Hematopoietic multipotent progenitor cell (in vitro differentiated cells): Measurements from ENCODE around the gene LRP5. TPM values are rescaled to one million over a fixed set of nuclear protein-coding genes. Genes with fewer than 3 reads are reported as not detected.

Experiments used
- DNase-seq, 3 donors: peaks; one replicate each; pipeline ENCODE4 v3.0.0-alpha.2; 2011 to 2015; ENCODE audit warnings: low read depth in 2 of 3, low spot score in 2 of 3
- total RNA-seq: library from RNA; depleted of rRNA; stranded (reverse); fragments of >200 nt; gene quantifications from one replicate; pipeline ENCODE4 v1.2.3, GENCODE V29; 2012

The LRP5 gene
- 70.0 TPM for total RNA-seq

DNA sequence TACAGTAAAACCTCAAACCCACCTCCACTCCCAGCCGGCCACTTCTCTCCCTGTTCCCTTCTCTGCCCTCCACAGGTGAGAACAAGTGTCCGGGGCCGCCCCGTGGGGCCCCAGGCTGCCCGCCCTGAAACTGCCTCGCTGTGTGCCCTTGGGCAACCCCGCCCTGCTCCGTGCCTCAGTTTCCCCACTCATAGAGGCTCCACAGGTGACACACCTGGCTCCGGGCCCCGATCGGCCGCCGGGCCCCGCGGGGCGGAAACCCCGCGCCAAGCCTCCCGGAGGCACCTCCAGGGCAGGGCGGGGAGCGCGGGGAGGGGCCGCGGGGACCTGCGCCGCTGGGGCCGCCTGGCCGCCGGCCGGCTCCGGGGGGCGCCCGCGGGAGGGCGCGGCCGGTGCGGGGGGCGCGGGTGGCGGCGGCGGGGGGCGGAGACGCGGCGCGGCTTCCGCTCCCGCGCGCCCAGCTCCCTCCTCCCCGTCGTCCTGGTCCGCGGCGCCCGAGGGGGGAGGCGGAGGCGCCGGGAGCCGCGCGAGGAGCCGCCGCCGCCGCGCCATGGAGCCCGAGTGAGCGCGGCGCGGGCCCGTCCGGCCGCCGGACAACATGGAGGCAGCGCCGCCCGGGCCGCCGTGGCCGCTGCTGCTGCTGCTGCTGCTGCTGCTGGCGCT lies at the start of gene LRP5:
Gene LRP5, plus strand, starts transcription at position 475 of the 663 bp plus-strand sequence. Its CDS starts 124 bp downstream, at position 599.
- DNase-seq, result peak in 2 of 3 donors; percentile 46 to 47

DNA sequence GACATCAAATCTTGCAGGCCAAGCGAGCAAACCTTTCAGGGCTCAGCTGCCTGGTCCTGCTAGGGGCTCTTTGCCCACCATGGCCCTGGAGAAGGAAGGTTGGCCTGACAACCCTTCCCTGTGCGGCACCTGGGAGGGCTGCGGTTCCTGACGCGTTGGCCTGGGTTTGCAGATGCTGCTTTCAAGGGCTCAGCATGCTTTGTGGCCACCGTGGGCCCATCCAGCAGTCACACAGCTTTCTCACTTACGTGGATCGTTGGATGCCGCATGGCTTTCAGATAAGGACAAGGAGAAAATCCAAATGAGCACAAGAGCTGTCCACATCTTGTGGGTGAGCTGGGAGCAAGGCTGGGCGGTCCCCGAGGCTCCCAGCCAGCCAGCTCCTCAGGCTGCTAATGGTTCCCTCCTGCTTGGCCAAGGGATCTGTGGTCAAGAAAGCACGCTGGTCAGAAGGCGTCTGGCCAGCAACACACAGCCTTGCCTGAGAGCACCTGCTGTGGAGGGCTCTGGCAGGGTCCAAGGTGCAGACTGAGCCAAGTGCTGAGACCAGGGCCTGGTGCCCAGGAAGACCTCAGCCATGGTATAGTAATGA lies 48.9 kb upstream of the LRP5 start:
- no peak for DNase-seq

DNA sequence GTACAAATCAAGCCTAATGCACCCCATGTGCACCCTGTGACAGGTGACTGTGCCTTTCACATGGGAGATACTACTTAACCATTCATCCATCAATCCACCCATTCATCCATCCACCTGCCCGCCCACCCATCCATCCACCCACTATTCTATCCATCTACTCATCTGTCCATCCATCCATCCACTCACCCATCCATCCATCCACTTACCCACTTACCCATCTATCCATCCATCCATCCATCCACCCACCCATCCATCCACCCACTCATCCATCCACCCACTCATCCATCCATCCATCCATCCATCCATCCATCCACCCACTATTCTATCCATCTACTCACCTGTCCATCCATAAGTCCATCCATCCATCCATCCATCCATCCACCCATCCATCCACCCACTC lies 48.1 kb upstream of the LRP5 start:
- DNase-seq, result no peak

DNA sequence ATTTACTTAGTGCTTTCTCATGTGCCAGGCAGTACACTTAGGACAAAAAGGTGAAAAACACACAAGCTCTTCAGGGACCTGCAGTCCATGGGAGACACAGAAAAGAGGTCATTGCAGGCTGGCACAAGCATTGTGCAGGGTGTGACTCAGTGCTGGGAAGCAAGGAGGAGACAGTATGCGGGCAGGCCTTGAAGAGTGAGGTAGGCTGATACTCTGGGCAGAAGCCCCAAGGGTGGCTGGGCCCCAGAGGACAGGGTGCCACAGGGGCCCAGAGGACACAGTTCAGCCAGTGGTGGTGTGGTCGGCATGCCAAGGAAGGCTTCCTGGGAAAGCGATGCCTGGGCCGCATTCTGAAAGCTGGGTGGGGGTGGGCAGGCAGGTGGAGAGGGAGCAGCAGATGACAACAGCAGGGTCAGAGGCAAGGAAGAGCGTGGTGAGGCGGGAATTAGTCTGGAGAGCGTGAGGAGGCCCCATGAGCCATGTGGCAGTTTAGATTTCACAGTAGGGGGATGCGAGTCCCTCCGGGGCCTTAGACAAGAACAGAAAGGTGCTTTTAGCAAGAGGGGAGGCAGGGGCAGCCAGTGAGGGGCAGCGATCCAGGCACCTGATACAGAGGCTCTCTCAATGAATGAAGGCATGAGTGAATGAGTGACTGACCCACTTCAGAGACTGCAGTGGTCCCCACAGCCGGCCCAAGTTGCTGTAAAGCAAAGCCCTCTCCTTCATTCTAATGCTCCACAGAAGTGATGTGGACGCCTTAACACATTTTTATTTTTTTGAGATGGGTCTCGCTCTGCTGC lies 47.5 kb upstream of the LRP5 start:
- no peak for DNase-seq

DNA sequence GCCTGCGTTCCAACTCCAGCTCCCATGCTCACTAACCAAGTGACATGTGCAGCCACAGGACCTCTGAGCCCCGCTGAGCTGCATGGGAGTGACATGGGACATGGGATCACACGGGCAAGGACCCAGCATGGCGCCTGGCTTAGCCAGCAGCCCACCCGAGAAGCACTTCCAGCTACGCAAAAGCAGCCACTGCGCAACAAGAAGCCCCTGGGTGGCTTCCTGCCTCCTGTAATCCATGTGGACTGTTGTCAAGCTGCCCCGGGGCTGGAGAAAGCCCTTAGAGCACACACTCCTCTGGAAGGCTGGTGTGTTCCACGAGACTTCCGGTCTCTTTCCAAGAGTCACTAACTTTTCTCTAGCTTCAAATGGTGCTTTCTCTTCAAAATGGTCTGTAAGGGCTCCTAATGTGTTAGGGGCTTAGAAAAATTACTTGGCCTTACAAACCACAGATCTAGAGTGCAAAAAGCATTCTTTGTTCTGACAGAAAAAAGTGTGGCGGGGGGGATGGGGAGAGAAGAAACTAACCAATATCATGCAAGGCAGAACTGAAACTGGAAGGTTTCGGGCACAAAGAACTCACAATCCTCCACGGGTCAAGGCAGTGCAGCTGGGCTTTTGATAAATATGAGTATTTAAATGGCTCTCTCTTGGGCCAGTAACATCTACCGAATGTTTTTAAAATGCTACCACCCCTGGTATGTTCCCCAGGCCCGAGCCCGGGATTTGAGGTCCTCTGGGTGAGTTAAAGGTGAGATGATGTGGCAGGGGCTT lies 46.1 kb upstream of the LRP5 start:
- DNase-seq, result no peak

DNA sequence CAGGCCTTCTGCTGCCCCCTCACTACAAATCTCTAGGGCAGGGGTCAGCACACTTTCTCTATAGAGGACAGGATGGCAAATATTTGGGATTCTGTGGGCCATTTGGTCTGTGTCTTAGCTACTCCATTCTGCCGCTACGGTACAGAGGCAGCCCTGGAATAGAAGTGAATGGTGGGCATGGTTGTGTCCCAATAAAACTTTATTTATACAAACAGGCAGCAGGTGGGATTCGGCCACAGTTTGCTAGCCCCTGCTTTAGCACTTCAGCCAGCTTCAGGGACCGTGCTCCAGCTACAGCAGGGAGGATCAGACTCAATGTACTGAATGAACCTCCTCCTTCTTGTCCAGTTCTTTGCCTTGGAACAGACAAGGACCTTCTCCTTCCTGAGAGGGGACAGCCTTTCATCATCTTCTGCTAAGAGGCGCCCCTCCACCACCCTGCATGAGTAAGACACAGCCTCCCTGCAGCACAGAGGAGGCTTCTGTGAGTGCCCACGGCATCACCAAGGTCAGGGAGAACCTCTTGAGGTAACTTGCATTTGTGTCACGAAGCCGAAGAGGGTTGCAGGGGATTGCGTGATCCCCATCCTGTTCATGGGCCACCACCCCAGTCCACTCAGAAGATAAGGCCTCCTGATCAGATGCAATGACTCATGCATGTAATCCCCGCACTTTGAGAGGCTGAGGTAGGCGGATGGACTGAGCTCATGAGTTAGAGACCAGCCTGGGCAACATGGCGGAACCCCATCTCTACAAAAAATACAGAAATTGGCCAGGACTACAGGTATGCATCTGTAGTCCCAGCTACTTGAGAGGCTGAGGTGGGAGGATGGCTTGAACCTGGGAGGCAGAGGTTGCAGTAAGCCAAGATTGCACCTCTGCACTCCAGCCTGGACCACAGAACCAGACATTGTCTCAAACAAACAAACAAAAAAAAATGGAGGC lies 45.2 kb upstream of the LRP5 start:
- DNase-seq, result no peak

DNA sequence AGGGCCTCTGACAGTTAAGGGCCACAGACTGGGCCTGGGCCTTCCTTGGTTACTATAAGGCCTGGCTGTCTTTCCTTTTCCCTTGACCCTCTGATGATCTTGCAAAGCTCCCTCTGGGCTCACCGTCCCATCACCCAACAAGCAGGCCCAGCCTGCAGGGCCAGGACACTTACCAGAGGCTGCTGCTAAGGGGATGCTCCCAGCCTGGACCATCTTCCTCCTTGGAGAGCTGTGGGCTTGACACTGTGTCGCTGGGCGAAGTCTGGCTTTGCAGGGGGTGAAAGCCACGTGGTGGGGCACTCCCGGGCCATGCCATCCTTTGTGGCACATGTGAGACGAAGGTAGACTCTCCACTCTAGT lies 44.5 kb upstream of the LRP5 start:
- no peak for DNase-seq

DNA sequence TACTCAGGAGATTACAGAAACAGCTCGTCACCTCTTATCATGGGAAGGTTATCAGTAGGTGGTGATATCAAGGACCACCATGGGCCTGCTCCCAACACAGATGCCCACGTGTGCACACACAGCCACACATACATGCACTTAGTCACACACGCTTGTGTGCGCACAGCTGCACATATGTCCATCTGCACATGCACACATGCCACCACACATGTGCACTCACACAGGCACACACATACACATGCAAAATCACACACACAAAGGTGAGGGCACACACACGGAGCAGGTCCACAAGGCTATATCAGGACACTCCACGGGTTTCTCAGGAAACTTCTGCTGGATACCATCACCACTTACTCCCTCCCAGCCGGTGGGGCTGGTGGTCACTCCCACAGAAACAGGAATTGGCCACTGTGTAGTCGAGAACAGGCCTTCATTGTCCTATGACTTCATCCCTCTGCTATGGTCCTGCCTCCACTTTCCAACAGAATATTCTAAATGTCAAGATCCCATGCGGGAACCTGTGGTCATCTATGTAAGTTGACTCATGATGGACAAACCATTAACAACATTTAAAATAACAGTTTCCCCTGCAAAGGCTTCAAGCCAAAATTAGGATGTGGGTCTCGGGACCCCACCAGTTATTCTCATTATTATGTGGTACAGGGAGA lies 42.8 kb upstream of the LRP5 start:
- no peak for DNase-seq

DNA sequence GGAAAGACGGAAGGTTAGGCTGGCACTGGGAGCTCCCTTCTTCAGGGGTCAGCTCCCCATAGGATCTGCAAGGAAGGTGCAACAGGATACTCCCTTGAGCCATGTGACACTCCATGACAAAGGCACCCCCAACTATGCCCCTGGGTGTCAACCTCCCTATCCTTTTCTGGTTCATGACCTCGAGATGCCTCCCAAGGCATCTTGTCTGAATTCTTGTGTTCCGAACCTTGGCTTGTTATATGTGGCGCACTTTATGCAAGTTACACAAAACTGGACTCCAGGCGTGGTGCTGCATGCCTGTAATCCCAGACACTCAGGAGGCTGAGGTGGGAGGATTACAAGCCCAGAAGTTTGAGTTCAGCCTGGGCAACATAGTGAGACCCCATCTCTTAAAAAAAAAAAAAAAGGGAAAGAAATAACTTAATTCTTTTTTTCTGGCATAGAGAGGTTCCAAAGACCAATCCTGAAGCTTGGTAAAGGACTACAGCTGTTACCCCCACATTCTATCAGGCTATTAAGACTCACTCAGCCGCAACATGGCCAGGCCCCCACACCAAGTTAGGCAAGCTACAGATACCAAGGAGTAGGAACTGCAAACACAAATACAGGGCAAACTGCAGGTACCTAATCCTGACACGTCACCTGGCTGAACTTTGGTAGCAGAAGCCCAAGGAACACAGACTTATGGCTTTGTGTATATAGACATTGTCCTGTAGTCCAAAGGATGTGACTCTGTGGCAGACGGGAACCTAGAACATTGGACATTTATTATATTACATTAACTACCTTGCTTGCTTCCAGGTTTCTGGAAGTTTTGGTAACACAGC lies 42.0 kb upstream of the LRP5 start:
- DNase-seq, result no peak

DNA sequence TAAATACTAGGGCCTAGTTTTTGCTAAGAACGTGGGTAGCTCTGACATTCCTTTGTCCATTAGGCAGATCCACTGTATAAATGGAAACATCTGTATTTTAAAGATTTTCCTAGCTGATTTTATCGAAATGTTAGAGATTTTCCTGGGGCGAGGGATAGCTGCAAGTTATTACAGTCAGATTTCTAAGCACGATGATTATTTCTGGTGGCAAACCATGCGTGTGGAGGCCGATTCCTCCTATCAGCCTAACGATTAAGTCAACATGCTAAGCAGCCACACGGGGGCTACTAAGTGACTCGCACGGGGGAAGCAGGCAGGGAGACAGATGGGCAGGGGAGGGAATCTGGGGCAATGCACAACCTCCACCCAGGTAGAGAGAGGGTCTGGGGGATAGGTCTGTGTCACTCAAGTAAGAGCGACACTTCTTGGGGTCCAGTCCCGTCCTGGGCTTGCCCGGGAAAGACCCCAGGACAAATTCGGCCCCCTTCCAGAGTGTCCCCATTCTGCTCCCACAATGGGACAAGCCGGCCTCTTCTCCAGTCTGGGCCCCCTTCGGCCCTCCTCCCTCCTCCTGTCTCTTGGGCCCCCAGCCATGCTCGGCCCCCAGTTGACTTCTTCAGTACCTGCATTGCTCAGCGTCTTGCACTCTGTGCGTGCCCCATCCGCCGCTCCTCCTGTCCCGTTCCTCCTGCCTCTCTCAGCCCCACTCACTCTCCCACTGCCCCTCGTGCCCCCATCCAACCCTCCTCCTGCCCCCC lies 41.2 kb upstream of the LRP5 start:
- DNase-seq, result peak; percentile 19 to 90 (median 73)

DNA sequence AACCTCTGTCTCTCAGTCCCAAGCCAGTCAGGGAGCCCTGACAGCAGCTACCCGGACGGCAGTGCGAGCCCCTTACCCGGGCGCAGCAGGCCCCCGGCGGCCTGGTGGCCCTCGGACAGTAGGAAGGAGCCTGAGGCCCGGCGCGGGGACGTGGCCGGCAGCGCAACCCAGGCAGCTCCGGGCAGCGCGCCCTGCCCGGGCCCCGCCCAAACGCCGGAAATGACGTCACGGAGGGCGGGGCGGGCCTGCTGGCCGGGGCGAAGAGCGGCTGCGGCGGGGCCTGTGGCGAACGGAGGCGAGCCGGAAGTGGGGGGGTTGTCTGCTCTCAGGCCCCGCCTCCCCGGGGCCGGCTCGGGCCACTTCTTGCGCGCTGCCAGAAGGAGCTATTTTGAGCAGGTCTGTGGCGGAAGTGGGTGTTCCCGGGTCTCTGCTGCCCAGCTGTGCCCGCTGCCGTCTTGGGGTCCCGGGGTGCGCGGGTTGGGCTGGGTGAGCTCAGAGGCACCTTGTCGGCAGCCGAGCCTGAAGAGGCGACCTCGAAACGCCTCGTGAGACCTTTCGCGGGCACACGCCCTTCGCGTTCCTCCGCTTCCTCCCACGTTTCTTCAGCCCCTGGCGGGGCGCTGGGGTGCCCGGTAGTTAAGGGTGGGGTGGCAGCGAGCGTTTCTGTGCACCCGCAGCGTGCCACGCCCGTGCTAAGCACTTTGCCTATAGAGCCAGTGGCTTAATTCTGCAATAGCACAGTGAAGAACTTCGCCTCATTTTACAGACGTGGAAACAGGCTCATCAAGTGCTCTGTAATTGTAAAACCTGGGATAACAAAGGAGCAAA lies 40.4 kb upstream of the LRP5 start, which contains the start of gene C11orf24:
Gene C11orf24, minus strand, starts transcription at position 193 of the 828 bp plus-strand sequence. CDS start 8,206 bp downstream, outside the sequence.
- peak; percentile 82 to 95 (median 93) for DNase-seq

DNA sequence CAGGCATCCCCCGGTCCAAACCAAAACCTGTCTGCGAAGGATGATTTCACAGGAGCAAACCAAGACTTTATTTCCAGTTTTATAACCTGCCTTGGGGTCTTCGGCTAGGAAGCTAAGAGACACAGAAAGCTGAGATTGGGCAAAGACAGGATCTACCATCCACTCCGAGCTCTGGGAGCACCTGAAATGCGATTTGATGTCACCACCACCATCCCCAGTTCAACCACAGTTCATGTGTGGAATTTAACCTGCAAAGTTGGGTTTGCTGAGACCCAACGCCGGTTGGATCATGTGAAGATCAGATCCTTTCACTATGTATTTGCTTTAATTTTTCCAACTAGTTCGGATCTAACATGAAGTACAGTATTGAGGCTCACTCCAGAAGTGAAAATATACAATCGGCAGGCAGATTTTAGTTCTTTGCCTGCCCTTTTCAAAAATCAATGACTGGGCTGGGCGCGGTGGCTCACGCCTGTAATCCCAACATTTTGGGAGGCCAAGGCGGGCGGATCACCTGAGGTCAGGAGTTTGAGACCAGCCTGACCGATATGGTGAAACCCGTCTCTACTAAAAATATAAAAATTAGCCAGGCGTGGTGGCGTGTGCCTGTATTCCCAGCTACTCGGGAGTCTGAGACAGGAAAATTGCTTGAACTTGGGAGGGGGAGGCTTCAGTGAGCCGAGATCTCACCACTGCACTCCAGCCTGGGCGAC lies 39.2 kb upstream of the LRP5 start:
- DNase-seq, result no peak

DNA sequence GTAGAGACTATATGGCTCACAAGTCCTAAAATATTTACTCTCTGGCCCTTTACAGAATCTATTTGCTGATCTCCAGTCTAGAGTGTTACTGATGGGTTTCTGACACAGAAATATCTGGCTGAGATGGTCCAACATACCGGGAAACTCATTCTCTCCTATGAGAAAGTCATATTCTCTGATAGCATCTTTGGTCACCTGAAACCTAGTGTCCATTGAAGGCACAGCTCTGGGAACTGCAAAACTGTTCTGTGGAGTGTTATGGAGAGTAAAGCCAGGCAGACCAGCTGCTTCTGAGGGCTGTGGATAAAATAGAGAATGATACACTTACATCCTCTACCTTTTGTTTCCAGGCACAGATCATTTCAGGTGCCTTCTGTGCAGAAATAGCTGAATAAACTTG lies 38.1 kb upstream of the LRP5 start:
- DNase-seq, result no peak

DNA sequence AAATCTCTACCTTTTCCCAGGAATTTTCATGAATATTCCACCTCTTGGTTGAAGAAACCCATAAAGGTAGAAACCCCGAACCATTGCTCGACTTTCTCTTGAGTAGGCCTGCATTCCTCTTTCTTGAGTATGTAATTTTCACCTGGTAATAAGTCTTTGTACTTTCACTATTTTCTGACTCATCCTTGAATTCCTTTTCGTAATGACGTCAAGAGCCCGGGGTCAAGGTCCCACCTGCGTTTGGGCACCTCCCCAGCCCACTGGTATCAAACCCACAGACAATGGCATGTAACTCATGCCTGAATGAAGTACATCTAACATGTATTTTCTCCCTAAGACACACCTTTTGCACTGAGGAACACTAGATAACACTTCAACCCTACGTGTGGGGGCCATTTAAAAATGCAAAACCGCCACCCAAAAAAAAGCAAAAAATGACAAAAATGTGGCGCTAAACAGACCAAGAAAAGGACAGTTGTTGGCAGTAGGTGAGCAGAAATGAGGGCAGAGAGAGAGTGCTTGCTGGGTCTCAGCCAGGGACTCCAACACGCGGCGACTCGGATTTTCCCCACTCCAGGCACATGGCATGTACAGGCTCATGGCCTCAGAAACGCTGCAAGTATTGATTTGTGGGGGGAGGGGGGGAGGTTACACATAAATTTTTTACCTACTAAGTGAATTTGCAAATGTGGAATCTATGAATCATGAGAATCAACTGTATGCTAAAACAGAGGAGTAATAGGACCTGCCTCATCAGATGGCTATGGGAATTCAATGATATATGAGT lies 36.5 kb upstream of the LRP5 start:
- no peak for DNase-seq

DNA sequence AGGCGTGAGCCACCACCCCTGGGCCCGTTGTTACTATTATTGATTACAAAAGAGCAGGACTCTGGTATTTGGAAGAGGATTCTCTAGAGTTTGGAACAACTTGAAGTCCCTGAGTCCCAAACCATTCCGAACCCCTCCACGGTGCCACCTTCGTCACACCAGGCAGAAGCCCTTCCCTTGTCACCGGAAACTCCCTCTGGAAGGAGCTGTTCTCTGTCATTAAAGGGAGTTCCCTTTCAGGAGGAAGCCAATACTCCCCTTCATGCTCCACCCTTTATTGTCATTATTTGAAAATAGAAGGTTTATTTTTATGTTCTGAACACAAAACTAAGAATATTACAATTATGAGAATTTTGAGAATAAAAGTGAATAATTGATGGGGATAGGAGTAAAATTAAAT lies 35.5 kb upstream of the LRP5 start:
- DNase-seq, result no peak
